UCSD-AML1 (cell line): ENCODE data around the gene LTBP2.
A peak's percentile ranks its signal among the peaks of the same experiment; 100 is the strongest.

Source experiments
- DNase-seq: peaks from one replicate; lab custom pipeline; 2025; ENCODE audit not compliant: unreplicated experiment; lab: John Stamatoyannopoulos, UW

The LTBP2 gene

GRCh38 chr14:74531006-74531405 lies 81.0 kb downstream of the LTBP2 start:
- DNase-seq = no peak

- no peak for DNase-seq
Observed at GRCh38 chr14:74528886-74529285, 83.2 kb downstream of the LTBP2 start.

GRCh38 chr14:74528406-74528805 lies 83.6 kb downstream of the LTBP2 start:
- no peak for DNase-seq

GRCh38 chr14:74527736-74528280 lies 84.2 kb downstream of the LTBP2 start:
- DNase-seq = no peak

- DNase-seq = no peak
Observed at GRCh38 chr14:74526854-74527585, 85.0 kb downstream of the LTBP2 start.

GRCh38 chr14:74525361-74525851 lies 86.6 kb downstream of the LTBP2 start:
- DNase-seq = no peak

- no peak for DNase-seq
Observed at GRCh38 chr14:74524812-74525135, 87.3 kb downstream of the LTBP2 start.

GRCh38 chr14:74524076-74524811 lies 87.8 kb downstream of the LTBP2 start:
- DNase-seq = no peak

GRCh38 chr14:74522740-74523139 lies 89.3 kb downstream of the LTBP2 start:
- DNase-seq = no peak

- DNase-seq = no peak
Observed at GRCh38 chr14:74521756-74522155, 90.3 kb downstream of the LTBP2 start.

GRCh38 chr14:74519316-74520074 lies 92.5 kb downstream of the LTBP2 start:
- no peak for DNase-seq

- DNase-seq = peak; percentile 37
Observed at GRCh38 chr14:74518221-74518620, 93.8 kb downstream of the LTBP2 start.

- no peak for DNase-seq
Observed at GRCh38 chr14:74517731-74518130, 94.3 kb downstream of the LTBP2 start.

- DNase-seq = peak; percentile 45
Observed at GRCh38 chr14:74516451-74517160, 95.4 kb downstream of the LTBP2 start.

GRCh38 chr14:74515891-74516412 lies 96.1 kb downstream of the LTBP2 start:
- no peak for DNase-seq

GRCh38 chr14:74514471-74514941 lies 97.5 kb downstream of the LTBP2 start:
- peak; percentile 74 for DNase-seq

GRCh38 chr14:74511966-74512830 lies 99.8 kb downstream of the LTBP2 start:
- DNase-seq = no peak

GRCh38 chr14:74510959-74511409 lies 101.1 kb downstream of the LTBP2 start:
- DNase-seq = no peak

GRCh38 chr14:74510223-74510931 lies 101.7 kb downstream of the LTBP2 start:
- no peak for DNase-seq
